Measurements from ENCODE around the gene TNFRSF18.

Gene TNFRSF18

DNA sequence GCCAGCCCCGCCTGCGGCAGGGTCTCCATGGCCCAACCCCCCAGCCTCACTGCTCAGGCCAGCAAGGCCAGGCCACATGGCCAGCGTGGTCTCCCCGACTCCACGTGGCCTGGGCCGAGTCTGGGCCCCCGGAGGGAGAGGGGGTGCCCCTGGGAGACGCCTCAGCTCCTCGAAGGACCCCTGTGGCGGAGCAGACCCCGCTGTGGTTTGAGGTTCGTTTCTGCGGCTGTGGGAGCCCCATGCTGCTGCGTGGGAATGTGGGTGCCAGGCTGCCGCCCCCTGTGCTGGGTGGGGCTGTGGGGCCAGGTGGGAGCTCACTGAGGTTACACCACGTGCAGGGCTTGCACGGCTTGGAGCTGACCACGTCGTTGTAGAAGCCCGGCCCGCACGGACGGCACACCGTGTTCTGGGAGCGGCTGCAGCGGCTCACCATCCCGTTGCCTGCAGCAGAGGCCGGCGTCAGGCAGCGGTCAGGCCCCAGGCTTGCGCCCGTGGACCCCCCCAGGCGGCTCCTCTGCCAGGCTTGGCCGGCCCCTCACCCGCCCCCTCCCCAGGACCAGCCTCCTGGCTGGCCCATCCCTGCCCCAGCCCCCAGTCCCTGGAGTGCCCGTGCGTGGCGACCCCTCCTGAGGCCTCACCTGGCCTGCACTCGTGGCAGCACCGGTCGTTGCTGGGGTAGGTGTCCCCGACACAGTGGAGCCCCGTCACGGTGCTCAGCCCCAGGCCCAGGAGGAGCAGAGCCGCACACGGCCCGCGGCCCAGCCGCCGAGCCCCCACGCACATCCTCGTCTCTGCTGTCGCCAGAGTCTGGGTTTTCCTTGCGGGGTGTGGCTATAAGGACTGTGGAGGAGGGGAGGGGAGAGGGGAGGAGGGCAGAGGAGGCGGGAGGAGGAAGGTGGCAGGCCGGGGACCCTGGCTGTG, 7.2 kb upstream of the TNFRSF18 start, which contains the start of gene TNFRSF4:
TSS of gene TNFRSF4 (minus strand) at position 809 of the 921 bp plus-strand sequence. CDS start at position 783, 26 bp downstream.
- DNase-seq (ENCODE audit: low read depth), result peak; percentile 48

DNA sequence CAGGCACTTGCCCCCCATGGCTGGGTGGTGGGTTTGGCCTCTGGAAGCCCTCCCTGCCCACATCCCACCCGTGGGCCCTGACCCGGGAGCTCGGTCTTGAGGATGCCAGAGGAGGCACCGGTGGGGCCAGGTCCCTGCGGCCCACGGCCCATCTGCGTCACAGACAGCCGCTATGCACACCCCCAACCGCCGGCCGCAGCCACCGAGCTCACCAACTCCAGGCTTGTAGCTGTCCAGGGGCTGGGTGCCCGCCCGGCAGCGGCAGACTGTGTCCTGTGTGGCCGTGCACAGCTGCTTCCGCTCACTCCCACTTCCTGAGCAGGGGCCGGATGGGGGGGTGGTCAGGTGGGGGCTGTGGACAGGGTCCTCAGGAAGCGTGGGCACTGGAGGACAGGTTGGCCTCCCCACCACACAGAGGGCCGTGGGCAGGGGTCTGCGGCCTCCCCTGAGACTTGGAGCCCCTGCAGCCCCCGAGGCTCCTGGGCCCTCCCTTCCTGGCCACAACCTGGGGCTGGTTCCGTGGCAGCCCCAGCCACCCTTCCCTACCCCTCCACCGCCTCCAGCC, 6.5 kb upstream of the TNFRSF18 start:
- no peak for DNase-seq (ENCODE audit: low read depth)

DNA sequence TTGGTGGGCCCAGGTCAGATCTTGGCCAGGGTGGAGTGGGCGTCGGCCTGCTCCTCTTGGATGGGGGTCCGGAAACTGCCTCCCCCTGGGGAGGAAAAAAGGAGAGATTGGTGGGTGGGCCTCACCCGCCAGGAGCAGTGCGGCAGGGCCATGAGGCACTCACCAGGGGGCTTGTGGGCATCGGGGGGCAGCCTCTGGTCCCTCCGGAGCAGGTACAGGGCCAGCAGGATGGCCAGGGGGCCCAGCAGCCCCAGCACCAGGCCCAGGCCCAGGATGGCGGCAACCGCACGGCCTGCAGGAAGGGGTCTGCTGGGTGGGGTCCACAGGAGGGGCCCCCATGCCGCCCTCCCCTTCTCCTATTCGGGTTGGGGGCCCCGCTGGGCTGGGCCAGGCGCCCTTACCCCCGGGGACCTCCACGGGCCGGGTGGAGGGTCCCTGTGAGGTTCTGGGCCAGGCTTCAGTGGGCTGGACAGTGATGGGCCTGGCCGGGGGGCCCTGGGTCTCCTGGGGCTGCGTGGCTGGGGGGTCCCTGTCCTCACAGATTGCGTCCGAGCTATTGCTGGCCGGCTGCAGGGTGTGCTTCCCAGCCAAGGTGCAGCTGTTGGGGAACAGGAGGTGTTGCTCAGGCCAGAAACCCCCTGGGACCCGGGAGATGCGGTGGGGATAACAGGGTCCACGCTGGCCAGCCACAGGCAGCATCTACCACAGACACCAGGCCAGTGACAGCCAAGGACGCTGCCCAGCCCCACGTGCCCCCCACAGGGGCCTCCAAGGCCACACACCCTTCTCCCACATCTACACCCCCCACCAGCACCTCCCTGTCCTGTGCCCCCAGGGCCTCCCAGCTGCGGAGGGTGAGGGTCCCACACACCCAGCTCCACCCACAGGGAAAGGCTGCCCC, 5.4 kb upstream of the TNFRSF18 start:
- DNase-seq (ENCODE audit: low read depth), result no peak

DNA sequence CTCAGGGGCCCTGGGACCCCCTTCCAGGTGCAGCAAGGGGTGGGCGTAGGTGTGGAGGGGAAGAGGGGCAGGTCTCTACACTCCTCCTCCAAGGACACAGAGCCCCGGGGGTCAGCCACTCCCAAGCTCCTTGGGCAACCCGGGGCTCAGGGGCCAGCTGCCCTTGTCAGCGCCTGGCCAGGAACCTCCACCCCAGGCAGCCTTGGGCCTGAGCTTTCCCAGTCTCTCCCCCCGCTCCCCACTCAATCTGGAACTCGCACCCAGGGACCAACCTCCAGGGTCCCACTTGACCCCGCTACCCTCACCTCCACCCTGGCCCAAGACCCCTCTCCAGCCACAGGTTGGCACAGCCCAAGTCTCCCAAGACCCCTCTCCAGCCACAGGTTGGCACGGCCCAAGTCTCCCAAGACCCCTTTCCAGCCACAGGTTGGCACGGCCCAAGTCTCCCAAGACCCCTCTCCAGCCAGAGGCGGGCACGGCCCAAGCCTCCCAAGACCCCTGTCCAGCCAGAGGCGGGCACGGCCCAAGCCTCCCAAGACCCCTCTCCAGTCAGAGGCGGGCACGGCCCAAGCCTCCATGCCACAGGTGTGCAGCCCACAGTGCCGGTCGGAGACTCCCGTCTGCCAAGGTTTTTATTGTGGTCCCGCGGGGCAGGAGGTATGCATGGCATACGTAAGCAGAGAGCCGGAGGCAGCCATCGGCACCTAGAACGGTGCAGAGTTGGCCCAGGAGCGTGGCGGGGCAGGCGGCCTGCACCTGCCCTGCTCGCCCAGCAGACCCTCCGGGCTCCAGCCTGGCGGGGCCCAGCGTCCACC, 4.5 kb upstream of the TNFRSF18 start:
- no peak for DNase-seq (ENCODE audit: low read depth)

DNA sequence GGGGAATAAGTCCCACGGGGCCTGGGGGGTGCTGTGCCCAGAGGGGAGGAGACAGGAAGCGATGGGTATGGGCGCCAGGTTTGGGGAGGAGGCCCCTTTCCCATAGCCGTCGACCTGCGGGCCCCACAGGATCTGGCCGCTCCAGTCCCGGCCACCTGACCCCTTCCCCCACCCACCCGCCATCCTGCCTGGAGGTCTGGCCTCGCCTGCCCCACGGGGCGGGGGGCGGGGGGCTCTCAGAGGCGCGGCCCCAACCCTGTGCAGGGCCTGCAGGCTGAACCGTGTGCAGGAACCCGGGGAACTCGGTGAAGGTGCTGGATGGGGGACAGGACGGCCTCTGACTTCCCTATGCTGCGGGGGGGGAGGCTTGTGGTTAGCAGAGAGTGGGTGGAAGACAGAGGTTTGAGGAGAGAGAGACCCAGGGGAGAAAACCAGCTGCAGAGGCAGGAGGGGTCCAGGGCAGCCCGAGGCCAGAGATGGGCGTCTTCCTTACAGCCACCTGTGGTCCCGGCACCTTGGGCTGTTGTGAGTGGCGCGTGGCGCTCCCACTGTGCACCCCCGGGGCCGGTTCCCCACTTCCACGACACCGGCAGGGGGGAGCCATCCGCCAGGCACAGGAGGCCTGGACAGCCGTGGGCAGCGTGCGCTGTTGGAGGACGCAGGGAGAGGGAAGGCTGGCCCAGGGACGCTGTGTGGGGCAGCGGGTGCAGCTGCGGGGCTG, 2.5 kb upstream of the TNFRSF18 start:
- DNase-seq (ENCODE audit: low read depth), result no peak

DNA sequence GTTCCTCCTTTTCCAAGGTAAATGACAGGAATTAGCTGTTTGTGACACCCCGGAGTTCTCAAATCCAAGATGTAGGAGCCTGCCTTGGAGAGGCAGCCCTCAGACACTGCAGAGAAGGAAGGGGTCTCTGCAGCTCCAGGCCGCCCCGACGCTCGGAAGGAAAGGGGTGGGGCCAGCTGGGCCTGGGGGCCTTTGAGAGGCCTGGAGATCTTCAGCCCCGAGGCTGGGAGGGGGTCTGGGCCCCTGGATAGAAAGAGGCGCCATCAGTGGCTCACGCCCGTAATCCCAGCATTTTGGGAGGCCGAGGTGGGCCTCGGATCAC, 1.1 kb upstream of the TNFRSF18 start:
- no peak for DNase-seq (ENCODE audit: low read depth)

DNA sequence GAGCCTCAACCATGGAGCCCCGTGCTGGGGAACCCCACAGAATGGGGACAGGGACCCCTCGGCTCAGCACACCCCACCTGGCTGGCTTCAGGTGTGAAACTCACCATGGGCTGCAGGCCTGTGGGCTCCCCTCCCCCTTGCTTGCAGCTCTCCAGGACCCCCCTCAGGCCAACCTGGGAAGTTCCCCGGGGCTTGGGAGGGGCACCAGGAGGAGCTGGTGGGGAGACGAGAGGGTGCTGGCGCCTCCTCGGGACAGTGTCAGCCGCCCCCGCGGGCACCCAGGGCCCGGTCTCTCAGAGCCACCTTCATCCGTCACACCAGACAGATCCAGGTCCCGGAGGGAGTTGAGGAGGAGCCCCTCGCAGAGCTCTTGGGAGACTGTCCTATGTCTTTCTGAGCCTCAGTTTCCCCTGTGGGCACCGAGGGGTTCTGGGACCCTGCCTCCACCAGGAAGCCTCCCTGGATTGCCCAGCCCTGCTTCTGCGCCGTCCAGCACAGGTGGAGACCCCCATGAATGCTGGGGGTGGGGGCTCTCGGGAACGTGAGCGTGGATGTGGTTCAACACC, 657 bp upstream of the TNFRSF18 start:
- DNase-seq (ENCODE audit: low read depth), result no peak

DNA sequence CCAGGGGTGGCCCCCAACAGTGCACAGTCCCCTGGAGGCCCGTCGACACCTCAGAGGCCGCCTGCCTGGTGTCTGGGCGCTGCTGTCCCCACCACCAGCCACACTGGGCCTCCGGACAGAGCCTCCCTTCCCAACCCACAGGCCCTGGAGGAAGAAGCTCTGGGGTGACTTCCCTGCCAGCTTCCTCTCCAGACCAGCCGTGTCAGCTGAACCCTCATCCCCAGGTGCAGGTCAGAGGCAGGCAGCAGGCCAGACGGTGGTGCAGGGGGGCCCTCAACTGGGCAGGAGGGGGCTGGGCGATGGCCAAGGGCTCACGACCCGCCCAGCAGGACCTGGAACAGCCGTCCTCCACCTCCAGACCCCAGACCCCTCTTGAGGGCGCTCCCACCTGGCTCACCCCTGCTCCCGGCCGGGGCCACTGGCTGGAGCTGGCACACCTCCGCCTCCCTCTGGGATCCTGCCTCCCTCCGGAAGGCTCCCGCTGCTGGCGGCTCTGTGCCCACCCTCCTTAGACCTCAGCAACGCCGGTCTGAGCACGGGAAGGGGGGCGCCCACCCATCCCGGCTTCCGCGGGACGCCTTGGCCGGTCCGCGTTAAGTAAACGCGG, 520 bp downstream of the TNFRSF18 start:
- no peak for DNase-seq (ENCODE audit: low read depth)

DNA sequence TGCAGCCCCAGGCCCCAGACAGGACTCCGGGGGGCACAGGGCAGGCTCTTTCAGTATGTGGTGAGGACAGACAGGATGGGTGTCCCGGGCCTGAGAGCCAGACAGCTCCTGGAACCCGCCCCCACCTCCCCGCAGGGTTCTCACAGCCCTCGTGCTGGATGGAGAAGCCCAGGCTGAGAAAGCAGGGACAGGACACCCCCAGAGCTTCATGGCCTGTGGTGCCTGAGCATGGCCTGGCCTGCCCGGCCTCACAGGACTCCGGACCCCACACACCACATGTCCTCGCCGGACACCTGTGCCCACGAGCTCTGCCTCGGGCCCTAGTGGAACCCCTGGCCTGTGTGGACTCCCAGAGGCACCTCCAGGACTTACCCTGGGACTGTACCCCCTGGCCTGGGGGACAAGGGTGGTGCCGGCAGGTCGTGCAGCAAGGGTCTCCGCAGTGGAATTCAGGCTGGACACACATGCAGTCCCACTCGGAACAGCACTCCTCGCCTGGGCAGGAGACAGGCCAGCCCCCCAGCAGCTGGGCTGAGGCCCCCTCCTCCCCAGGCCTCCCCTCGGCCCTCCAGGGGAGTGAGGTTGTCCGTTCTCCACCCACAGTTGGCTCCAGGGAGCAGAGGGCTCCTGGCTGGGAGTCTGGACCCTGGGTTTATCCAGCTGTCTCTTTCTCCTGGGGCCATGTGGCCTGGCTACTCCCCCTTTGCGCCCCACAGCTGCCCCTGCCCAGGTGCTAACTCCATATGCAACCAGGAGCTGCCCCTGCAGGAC, 1.2 kb downstream of the TNFRSF18 start:
- DNase-seq (ENCODE audit: low read depth), result no peak

DNA sequence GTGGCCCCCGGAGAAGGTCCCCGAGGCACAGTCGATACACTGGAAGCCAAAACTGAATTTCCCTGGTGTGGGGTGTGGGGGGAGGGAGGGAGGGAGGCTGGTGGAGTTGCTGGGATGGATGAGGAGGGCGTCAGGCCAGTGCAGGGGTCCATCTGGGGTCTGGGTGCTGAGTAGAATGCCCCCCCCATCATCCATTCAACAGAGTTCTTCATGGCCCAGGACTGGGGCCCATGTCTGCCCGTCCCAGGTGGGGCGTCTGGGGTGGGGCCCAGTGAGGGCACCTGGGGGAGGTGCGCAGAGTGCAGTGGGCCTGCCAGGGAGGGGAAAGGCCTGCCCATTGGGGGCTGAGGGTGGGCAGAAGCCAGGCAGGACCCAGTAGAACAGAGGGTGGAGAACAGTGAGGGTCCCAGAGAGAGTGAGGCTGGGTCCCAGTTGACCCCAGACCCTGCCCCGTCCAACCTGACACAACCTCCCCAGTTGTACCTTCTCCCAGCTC, 1.9 kb downstream of the TNFRSF18 start:
- DNase-seq (ENCODE audit: low read depth), result no peak

DNA sequence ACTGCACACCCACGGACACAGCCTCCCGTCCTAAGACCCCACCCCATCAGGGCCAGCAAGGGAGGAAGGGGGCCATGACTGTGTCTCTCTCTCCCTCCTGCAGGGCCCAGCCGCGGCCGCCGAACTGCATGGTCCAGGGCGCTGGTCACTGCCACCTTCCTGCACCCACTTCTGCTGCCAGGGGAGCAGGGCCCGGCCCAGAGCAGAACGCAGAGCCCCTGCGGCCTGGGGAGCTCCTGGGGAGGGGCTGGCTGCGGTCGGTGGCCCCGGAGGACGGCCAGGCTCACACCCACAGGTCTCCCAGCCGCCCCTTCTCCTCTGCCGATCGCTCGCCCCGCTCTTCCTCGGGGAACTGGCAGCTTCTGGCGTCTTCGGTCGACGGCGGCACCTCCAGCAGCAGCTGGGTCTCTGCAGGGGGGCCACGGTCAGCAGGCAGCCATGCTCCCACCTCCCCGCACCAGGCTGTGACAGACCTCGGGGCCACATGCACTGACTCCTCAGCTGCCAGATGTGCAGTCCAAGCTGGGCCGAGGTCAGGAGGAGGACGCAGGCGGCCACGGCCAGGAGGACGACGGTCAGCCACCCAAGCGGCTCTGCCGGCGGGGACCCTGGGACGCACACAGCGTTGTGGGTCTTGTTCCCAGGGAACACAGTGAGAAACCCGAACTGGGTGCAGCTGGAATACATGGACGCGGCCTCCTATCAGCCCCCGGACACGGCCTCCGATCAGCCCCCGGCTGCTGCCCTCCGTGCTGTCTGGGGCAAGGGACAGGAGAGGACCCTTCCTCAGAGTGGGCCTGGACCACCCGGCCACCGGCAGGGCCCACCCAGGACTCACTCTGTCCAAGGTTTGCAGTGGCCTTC, 2.6 kb downstream of the TNFRSF18 start:
- no peak for DNase-seq (ENCODE audit: low read depth)

DNA sequence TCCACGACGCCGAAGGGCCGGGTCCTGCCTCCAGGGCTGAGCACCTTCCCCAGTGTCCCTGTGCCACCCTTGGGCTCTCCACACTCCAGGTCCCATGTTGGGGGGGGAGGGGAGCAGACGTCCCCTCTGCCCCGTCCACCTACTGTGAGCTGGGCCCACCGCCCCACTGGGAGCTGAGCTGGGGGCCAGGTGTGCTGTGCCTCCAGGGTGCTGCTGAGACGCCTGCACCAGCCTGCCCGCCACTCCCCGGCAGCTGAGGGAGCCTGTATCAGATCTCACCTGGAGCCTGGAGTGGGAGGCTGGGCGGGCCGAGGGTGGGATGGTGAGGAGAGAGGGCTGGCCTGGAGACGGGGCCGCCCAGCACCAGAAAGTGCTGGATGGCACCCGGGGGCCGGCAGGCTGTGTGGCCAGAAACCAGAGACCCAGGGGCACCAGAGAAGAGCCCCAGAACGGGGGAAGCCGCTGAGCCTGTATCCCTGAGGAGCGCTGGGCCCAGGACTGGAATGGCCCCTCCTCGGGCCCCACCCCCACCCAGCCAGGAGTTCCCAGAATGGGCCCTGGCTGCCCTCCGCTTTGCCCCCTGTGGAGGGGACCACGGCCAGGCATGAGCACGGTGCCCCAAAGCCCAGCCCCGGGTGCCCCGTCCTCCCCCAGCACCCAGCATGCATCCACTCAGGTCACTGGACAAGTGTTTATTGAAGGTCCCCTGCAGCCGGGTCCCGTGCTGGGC, 3.4 kb downstream of the TNFRSF18 start:
- no peak for DNase-seq (ENCODE audit: low read depth)

DNA sequence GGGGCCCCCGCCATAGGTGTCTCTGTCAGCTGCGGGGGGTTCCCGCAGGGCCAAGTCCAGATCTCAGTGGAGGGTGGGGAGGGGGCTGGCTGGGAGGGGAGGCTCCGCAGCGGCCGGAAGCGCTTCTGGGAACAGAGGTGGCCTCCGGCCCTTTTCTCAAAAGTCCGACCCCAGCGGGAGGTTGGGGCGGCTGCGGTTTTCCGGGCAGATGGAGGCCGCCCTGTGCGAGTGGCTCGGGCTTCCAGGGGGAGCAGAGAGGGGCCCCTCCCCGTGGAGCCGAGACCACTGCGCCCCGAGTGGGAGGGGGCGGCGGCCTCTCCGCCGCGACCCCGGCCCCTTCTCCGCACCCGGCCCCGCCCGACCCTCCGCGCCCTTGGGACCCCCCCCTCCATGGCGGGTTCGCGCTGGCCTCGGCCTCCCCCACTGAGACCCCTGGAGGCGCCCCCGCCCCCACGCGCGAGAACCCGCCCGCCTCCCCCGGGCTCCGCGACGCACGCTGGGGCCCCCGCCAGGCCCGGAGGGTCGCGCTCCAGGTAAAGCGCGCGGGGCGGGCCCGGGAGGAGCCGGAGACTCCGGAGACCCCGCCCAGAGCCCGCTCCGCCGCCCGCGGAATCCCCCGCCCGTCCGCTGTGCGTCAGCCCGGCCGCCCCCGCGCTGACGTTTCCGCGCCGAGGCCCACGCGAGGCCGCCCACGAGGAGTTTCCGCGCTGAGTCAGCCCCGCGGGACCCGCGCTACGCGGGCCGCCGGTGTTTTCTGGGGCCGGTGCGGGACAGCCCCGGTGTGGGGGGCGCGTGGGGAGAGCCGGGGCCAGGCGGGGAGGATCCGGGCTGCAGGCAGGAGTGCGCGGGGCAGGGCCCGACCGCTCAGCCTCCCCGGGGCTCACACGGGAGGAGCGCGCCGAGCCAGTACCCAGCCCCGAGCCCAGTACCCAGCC, 5.2 kb downstream of the TNFRSF18 start:
- peak; percentile 86 for DNase-seq (ENCODE audit: low read depth)

DNA sequence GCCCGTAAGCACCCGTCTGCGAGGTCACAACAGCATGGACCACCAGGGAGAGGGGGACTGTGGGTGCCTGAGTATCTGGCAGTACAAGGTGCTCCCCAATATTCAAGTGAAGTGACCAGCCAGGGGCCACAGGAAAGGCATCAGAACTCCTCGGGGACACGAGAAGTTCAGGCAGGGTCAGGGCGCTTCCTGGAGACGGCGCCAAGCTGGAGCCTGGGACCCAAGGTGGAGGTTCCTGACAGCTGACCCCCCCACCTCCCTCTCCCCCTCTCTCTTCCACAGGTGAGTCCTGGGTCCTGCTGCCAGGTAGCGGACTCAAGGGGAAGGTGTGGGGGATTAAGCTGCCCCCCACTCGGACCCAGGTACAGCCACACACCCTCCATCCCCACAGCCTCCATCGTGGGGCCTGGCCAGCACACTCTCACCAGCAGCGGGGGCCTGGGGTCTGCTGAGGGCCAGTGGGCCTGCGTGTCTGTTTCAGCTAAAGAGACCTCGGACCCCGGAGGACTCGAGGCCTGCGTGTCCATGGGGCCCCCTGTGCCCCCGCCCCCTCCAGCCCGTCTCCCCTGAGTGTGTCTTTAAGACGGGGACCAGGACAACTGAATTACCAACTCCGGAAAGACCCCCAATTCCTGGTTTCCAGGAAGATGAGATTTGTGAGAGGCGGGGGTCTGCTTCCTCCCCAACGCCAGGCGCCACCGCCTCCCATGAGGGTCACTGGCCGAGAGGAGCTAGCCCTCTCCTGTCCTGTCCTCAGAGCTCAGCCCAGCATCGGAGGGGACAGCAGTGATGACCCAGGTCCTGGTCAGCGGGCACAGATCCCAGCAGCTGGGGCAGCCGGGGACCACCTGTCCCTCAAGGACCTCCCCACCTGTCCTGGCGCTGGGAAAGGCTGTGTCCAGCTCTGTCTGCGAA, 6.2 kb downstream of the TNFRSF18 start:
- no peak for DNase-seq (ENCODE audit: low read depth)
